ENCODE data around the gene PIP4K2A. TPM values are rescaled to one million over a fixed set of nuclear protein-coding genes. Genes with fewer than 3 reads are reported as not detected.

The PIP4K2A gene
- total and polyA plus RNA-seq, 4 donors = 7.3 to 42.2 (median 27.6) TPM

DNA sequence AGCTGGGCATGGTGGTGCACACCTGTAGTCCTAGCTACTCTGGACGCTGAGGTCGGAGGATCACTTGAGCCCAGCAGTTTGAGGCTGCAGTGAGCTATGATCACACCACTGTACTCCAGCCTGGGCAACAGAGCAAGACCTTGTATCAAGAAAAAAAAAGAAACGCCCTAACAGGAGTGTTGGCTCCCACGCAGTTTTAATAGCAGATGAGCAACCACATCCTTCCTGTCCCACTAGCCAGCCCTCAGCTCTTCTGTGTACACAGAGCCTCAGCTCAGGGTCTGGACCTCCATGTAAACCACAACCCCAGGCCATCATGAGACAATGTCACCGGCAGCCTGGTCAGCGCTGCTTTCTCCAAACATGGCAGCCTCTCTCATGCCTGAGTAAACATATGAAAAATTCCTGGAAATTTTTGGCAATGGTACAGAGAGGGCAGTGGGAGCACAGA, 108.2 kb downstream of the PIP4K2A start:
- H3K9me3 ChIP-seq (ENCODE audit: control insufficient read depth in 4 of 4, insufficient read depth in 3 of 4, low read length in 3 of 4) = no peaks in the 10 kb centered on the region
- WGBS, 2 donors = 38 to 54% methylated on average over 6 of the region's 6 CpGs

DNA sequence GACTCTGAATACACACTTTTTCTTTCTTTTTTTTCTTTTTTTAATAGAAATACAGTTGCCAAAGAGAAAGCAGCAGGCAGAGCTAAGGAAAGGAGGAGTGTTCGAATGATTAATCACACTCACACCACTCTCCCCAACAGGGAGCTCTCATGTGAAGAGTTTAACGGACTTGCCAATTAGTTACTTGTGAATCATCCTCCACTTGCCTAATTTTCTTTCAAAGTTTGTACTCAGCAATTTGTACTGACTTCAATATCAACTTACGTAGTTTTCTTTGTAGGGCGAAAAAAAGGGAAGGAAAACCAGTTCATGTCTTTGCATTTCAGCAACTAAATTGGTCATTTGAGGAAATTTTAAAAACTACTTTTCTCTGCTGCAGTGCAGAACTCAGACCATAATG, 109.2 kb downstream of the PIP4K2A start:
- DNase-seq (no peak), ATAC-seq (ENCODE audit: insufficient read depth, low FRiP score) (peak; percentile 86)
- Histone ChIP-seq H3K27me3 (ENCODE audit: control insufficient read depth in 3 of 3, insufficient read depth in 3 of 3, low read length in 2 of 3) (no peaks in the 10 kb centered on the region), H3K4me3 (no peak overlapping the region), H3K9me3 (ENCODE audit: control insufficient read depth in 4 of 4, insufficient read depth in 3 of 4, low read length in 3 of 4) (no peaks in the 10 kb centered on the region), H3K27ac (ENCODE audit: low read depth in 1 of 2, low read length in 1 of 2) (no peak overlapping the region), H3K9ac (ENCODE audit: insufficient read depth in 1 of 2, low read length in 2 of 2) (no peak overlapping the region), H3K4me1 (ENCODE audit: control insufficient read depth in 5 of 5, insufficient read depth in 5 of 5, low read length in 5 of 5) (peaks cover 0 to 9% (median 1%) of the 10 kb centered on the region in 5 donors), H3K36me3 (ENCODE audit: control insufficient read depth in 4 of 4, insufficient read depth in 4 of 4, low read length in 4 of 4) (peaks cover 0 to 10% (median 5%) of the 10 kb centered on the region in 4 donors)
- WGBS, 2 donors = 39 to 66% methylated on average over 4 of the region's 4 CpGs
- TF ChIP-seq, protein P1, sequence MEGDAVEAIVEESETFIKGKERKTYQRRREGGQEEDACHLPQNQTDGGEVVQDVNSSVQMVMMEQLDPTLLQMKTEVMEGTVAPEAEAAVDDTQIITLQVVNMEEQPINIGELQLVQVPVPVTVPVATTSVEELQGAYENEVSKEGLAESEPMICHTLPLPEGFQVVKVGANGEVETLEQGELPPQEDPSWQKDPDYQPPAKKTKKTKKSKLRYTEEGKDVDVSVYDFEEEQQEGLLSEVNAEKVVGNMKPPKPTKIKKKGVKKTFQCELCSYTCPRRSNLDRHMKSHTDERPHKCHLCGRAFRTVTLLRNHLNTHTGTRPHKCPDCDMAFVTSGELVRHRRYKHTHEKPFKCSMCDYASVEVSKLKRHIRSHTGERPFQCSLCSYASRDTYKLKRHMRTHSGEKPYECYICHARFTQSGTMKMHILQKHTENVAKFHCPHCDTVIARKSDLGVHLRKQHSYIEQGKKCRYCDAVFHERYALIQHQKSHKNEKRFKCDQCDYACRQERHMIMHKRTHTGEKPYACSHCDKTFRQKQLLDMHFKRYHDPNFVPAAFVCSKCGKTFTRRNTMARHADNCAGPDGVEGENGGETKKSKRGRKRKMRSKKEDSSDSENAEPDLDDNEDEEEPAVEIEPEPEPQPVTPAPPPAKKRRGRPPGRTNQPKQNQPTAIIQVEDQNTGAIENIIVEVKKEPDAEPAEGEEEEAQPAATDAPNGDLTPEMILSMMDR (IDR thresholded peaks at IDR 0.05; ENCODE audit: control extremely low read depth, extremely low read depth) = no peak

More for the DNA sequence above, 108.2 kb downstream of the PIP4K2A start:
- ATAC-seq (ENCODE audit: insufficient read depth, low FRiP score) = peak; percentile 53
- DNase-seq = peak in 1 of 3 donors; percentile 24
- Histone ChIP-seq H3K4me3 (no peak overlapping the region), H3K9ac (ENCODE audit: insufficient read depth in 1 of 2, low read length in 2 of 2) (no peak overlapping the region), H3K36me3 (ENCODE audit: control insufficient read depth in 4 of 4, insufficient read depth in 4 of 4, low read length in 4 of 4) (peaks cover 0 to 6% (median 3%) of the 10 kb centered on the region in 4 donors), H3K27ac (ENCODE audit: low read depth in 1 of 2, low read length in 1 of 2) (peak overlapping the region in 1 of 2 donors; percentile 61), H3K4me1 (ENCODE audit: control insufficient read depth in 5 of 5, insufficient read depth in 5 of 5, low read length in 5 of 5) (peaks cover 0 to 8% (median 0%) of the 10 kb centered on the region in 5 donors), H3K27me3 (ENCODE audit: control insufficient read depth in 3 of 3, insufficient read depth in 3 of 3, low read length in 2 of 3) (no peaks in the 10 kb centered on the region)
- TF ChIP-seq, protein P1 (IDR thresholded peaks at IDR 0.05; ENCODE audit: control extremely low read depth, extremely low read depth) = no peak

DNA sequence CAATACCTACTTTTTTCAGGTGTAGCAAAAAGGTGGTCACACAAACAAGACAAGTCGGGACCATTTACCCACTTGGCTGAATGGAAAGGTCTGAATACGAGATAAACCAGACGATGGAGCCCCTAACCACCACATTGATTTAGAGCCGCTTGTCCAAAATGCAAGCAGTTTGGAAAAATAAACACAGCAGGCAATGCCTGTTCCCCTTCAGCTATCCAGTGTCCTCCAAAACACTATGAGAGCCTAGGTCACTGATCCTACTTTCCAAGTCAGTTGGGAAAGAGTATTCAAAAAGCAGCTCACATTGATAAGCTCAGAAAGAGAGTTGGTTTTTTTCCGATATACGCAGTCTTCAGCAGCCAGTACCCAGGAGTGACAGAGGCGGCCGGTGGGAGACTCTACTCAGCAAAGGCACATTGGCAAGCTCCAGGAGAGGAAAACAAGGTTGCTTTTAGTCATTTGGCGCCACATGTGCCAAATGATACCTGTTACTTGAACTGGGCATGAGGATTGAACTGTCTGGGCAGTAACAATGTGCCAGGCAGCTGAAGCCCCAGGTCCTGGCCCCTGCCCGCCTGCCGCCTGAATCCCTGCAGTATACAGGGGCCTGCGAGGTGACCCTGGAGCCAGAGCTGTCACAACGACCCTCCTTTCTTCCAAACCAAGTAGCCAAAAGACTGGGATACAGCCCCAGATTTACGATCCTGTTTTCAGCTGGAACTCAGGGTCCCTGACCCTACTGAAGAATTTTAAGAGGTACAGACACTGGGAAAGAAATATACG, 109.8 kb downstream of the PIP4K2A start:
- no peak for DNase-seq

More for the DNA sequence above, 109.8 kb downstream of the PIP4K2A start:
- Histone ChIP-seq H3K27ac (ENCODE audit: low read depth in 1 of 2, low read length in 1 of 2) (no peak overlapping the region), H3K4me1 (ENCODE audit: control insufficient read depth in 5 of 5, insufficient read depth in 5 of 5, low read length in 5 of 5) (peaks cover 0 to 9% (median 3%) of the 10 kb centered on the region in 5 donors), H3K9me3 (ENCODE audit: control insufficient read depth in 4 of 4, insufficient read depth in 3 of 4, low read length in 3 of 4) (no peaks in the 10 kb centered on the region), H3K4me3 (no peak overlapping the region), H3K9ac (ENCODE audit: insufficient read depth in 1 of 2, low read length in 2 of 2) (no peak overlapping the region), H3K36me3 (ENCODE audit: control insufficient read depth in 4 of 4, insufficient read depth in 4 of 4, low read length in 4 of 4) (peaks cover 0 to 10% (median 6%) of the 10 kb centered on the region in 4 donors), H3K27me3 (ENCODE audit: control insufficient read depth in 3 of 3, insufficient read depth in 3 of 3, low read length in 2 of 3) (no peaks in the 10 kb centered on the region)
- TF ChIP-seq, protein P1 (IDR thresholded peaks at IDR 0.05; ENCODE audit: control extremely low read depth, extremely low read depth) = no peak
- WGBS, 2 donors = 88 to 91% methylated on average over 15 of the region's 15 CpGs
- ATAC-seq (ENCODE audit: insufficient read depth, low FRiP score) = no peak

Data from lung (tissue), 12 donors.